Esophagus muscularis mucosa (tissue), 4 donors: ENCODE data around the gene CATSPERD. TPM values are rescaled to one million over a fixed set of nuclear protein-coding genes. Genes with fewer than 3 reads are reported as not detected.

Experiments
- DNase-seq: peaks from one replicate; pipeline ENCODE4 v3.0.0-alpha.2; 2017; ENCODE audit errors: extremely low spot score
- H3K27ac ChIP-seq, 4 donors: fragments of 200-600 bp; sonication (generic); replicated peaks in 1 of 4; 1 replicate in 3 of 4; 2 replicates in 1 of 4; pipeline ENCODE4 v1.5.1; 2016 to 2019; ENCODE audit warnings: mild to moderate bottlenecking in 1 of 4
- H3K27me3 ChIP-seq, 4 donors: fragments of 200-600 bp; sonication (generic); one replicate each; pipeline versions ENCODE4 v1.5.1 to v1.6.0; 2016 to 2019
- H3K36me3 ChIP-seq, 4 donors: fragments of 200-600 bp; sonication (generic); one replicate each; pipeline ENCODE4 v1.5.1; 2016 to 2019
- H3K4me1 ChIP-seq, 4 donors: fragments of 200-600 bp; sonication (generic); one replicate each; pipeline ENCODE4 v1.5.1; 2016 to 2019
- H3K4me3 ChIP-seq, 4 donors: fragments of 200-600 bp; sonication (generic); 1 replicate in 2 of 4; 2 replicates in 2 of 4; pipeline ENCODE4 v1.5.1; 2016 to 2019; ENCODE audit warnings: mild to moderate bottlenecking in 4 of 4, moderate library complexity in 1 of 4
- H3K9me3 ChIP-seq, 4 donors: fragments of 200-600 bp; sonication (generic); 1 replicate in 3 of 4; 2 replicates in 1 of 4; pipeline ENCODE4 v1.5.1; 2016 to 2019
- CTCF ChIP-seq, 3 experiments: fragments of 200-600 bp in 2 of 3; fragments of 450-650 bp in 1 of 3; sonication (generic) in 2 of 3; IDR thresholded peaks; one replicate each; pipeline ENCODE4 v1.5.1; 2017 to 2019; ENCODE audit warnings: antibody characterized with exemption in 3 of 3, mild to moderate bottlenecking in 2 of 3, moderate library complexity in 1 of 3
- EP300 ChIP-seq: sonication (generic); formaldehyde crosslinking; IDR thresholded peaks from one replicate; pipeline ENCODE4 v1.6.1; 2017; ENCODE audit warnings: antibody characterized with exemption
- POLR2A ChIP-seq: fragments of 450-650 bp; IDR thresholded peaks from one replicate; pipeline ENCODE4 v1.6.1; 2017; ENCODE audit warnings: antibody characterized with exemption, moderate library complexity, mild to moderate bottlenecking, low read depth
- POLR2AphosphoS5 ChIP-seq, 2 donors: sonication (generic); formaldehyde crosslinking; IDR thresholded peaks; one replicate each; pipeline ENCODE4 v1.6.1; 2017; ENCODE audit warnings: antibody characterized with exemption in 2 of 2
- WGBS: methylation state at CpG from one replicate; pipeline ENCODE4 v1.1.5; 2018; 5-methylcytosine and 5-hydroxymethylcytosine counted together
- intact Hi-C: fragments of 100-400 bp; cut with DNase I; formaldehyde crosslinking; loops from one replicate; pipeline ENCODE4 v1.15.1; 2023
- total RNA-seq, 4 donors: library from RNA; depleted of rRNA; stranded (reverse); fragments of >200 nt; gene quantifications; one replicate each; pipeline versions ENCODE4 v1.1.0 to v1.2.1, GENCODE V29; 2016

The CATSPERD gene
- total RNA-seq, 4 donors from 2014 or later: 0.19 TPM; not detected in 3

GRCh38 chr19:5809469-5809868, 89.0 kb downstream of the CATSPERD start:
- Histone ChIP-seq H3K36me3 (peaks cover 0 to 11% (median 5%) of the 10 kb centered on the region in 4 donors), H3K27ac (no peak overlapping the region), H3K27me3 (peaks cover 0 to 10% (median under 1%) of the 10 kb centered on the region in 4 donors), H3K4me1 (peaks cover 2 to 18% (median 16%) of the 10 kb centered on the region in 4 donors), H3K9me3 (no peaks in the 10 kb centered on the region), H3K4me3 (no peak overlapping the region)
- intact Hi-C loops: loop anchor here (10.0 kb wide), 1 partner anchor 215 kb away; no protein-coding TSS in a partner anchor
- no peak for DNase-seq
- WGBS: 73% methylated on average over 10 of the region's 10 CpGs
- TF ChIP-seq EP300: no peak
- no peak for TF ChIP-seq CTCF (IDR thresholded peaks at IDR 0.05)
- TF ChIP-seq POLR2A: no peak

GRCh38 chr19:5811117-5811516, 90.7 kb downstream of the CATSPERD start:
- Histone ChIP-seq H3K27ac (no peak overlapping the region), H3K36me3 (peaks cover 0 to 11% (median 5%) of the 10 kb centered on the region in 4 donors), H3K27me3 (no peaks in the 10 kb centered on the region), H3K9me3 (no peaks in the 10 kb centered on the region), H3K4me1 (peaks cover 0 to 10% (median 5%) of the 10 kb centered on the region in 4 donors), H3K4me3 (no peak overlapping the region)
- WGBS: 96% methylated on average over 4 of the region's 4 CpGs
- DNase-seq: no peak
- TF ChIP-seq EP300 (no peak), POLR2AphosphoS5 (IDR thresholded peaks at IDR 0.05) (no peak), POLR2A (no peak), CTCF (IDR thresholded peaks at IDR 0.05) (no peak)
- intact Hi-C loops: no loop called here

GRCh38 chr19:5814123-5814851, 93.8 kb downstream of the CATSPERD start:
- TF ChIP-seq CTCF (IDR thresholded peaks at IDR 0.05): no peak
- TF ChIP-seq EP300: no peak
- TF ChIP-seq POLR2A: no peak
- no peak for TF ChIP-seq POLR2AphosphoS5 (IDR thresholded peaks at IDR 0.05)
- WGBS: 82% methylated on average over 8 of the region's 9 CpGs

GRCh38 chr19:5814852-5815246, 94.4 kb downstream of the CATSPERD start:
- TF ChIP-seq POLR2AphosphoS5 (IDR thresholded peaks at IDR 0.05) (no peak), CTCF (IDR thresholded peaks at IDR 0.05) (no peak), EP300 (no peak)
- intact Hi-C loops: no loop called here
- no peaks in the 10 kb centered on the region for H3K9me3 ChIP-seq
- H3K27ac ChIP-seq: no peak overlapping the region
- H3K27me3 ChIP-seq: no peaks in the 10 kb centered on the region
- H3K36me3 ChIP-seq: peaks cover 0 to 10% (median 2%) of the 10 kb centered on the region in 4 donors
- H3K4me3 ChIP-seq: no peak overlapping the region
- DNase-seq: no peak
- whole genome bisulfite sequencing: 80% methylated on average over 6 of the region's 11 CpGs
- no peaks in the 10 kb centered on the region for H3K4me1 ChIP-seq

More at GRCh38 chr19:5814123-5814851, 93.8 kb downstream of the CATSPERD start:
- Histone ChIP-seq H3K4me3 (no peak overlapping the region), H3K27ac (no peak overlapping the region), H3K9me3 (no peaks in the 10 kb centered on the region), H3K4me1 (no peaks in the 10 kb centered on the region), H3K27me3 (no peaks in the 10 kb centered on the region), H3K36me3 (peaks cover 0 to 10% (median 2%) of the 10 kb centered on the region in 4 donors)
- intact Hi-C loops: no loop called here
- DNase-seq: no peak
